GM19452 (cell line): ENCODE data around the gene KIF19.
"Not testable (repeated sequence)": the region's sequence is repeated elsewhere in the genome, so short reads cannot be mapped to it uniquely, and the experiment has no call there.

ENCODE experiments used
- ATAC-seq: cut with Tn5 transposase; IDR thresholded peaks from one replicate; pipeline ENCODE4 v1.9.1; 2021; ENCODE audit not compliant: unreplicated experiment

KIF19 gene

GRCh38 chr17:74325743-74326379, at the start of gene KIF19:
Gene KIF19, plus strand, starts transcription at chr17:74326226. Its CDS starts 124 bp downstream, at chr17:74326350.
- no peak for ATAC-seq

- no peak for ATAC-seq
These were observed 49.5 kb upstream of the KIF19 start for GRCh38 chr17:74276541-74277009.

DNA sequence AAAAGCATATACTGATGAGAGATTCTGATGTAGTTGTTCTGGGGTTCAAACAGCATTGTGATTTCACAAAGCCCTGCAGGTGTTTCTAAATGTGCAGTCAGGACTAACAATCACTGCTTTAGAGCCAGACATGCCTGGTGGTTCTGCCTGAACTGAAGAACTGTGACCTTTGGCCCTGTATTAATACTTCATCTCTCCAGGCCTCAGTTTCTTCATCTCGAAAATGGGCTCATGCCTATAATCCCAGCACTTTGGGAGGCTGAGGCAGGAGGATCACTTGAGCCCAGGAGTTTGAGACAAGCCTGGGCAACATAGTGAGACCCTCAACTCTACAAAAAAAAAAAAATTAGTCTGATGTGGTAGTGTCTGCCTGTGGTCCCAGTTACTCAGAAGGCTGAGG, 48.1 kb upstream of the KIF19 start:
- no peak for ATAC-seq

DNA sequence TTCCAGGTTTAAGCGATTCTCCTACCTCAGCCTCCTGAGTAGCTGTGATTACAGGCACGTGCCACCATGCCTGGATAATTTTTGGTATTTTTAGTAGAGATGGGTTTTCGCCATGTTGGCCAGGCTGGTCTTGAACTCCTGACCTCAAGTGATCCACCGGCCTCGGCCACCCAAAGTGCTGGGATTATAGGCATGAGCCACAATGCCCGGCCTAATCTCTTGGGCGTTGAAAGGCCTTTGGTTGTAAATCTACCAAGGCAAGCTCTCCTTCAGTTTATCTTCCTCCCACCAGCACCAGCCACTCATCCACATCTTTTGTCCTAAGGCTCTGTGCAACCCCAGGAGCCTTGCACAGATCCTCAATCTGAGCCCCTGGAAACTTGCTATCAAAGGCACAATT, 46.4 kb upstream of the KIF19 start:
- not testable (repeated sequence) for ATAC-seq

DNA sequence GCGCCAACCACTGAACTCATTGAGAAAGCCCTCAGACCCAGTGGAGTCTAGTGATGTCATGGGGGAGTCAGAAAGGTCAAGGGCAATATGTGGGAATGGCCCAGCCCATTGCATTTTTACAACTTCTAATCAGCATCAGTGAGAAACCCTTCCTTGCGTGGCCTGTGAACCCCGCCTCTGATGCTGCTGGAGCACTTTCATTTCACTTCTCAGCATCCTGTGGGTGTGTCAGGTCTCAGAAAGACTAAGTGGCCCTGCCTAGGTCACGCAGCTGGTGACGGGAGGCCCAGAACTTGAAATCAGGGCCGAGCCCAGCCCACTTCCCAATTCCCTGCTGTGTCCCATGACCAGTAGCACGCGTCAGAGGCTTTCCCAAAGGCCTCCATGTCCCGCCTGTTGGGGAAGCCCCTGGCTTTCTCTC, 45.9 kb upstream of the KIF19 start:
- ATAC-seq = no peak

DNA sequence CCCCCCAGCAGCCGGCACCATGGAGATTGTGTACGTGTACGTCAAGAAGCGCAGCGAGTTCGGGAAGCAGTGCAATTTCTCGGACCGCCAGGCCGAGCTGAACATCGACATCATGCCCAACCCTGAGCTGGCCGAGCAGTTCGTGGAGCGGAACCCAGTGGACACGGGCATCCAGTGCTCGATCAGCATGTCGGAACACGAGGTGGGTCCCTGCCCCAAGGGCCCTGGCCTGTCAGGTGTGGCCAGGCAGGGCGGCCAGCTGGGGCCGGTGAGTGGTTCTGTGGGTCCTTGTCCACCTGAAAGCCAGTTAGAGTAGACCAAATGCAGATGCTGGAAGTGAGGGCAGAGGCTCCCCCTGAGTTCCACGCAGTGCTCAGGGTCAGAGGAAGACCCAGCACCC, 44.2 kb upstream of the KIF19 start:
- no peak for ATAC-seq

DNA sequence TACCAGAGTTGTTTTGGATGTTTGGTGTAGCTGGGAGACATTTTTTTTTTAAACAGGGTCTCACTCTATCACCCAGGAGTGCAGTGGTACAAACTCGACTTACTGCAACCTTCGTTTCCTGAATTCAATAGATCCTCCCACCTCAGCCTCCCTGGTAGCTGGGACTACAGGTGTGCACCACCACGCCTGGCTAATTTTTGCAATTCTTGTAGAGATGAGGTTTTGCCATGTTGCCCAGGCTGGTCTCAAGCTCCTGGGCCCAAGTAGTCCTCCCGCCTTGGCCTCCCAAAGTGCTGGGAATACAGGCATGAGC, 43.8 kb upstream of the KIF19 start:
- not testable (repeated sequence) for ATAC-seq

DNA sequence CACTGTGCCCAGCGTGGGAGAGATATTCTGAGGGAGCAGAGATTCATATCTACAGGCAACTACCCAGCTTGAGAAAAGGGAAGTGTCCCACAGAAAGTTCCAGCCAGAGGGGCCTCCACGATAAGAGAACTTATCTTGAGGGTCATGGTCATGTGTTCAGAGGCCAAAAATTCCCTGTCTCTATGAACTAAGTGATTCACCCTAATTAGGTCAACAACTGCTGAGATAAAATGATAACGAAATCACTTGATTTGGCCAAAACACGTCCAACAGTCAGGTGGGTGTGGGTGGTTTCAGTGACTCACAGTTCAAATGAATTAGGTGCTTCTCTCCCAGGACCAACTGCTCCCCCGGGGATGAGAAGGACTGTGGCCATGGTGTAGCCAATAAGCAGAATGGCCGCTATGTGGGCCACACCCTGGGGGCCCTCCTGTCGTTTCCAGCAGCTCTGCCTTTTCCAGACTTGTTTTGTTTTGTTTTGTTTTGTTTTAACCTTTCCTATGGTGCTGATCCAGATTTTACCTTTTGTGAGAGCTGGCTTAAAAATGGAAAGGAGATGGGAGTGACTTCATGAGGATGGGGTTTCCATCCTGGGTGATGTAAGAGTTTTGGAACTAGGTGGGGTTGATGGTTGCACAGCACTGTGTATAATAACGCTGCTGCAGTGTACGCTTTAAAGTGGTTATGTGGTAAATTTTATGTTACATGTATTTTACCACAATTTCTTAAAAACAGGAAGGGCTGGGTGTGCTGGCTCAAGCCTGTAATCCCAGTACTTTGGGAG, 43.2 kb upstream of the KIF19 start:
- ATAC-seq = no peak

DNA sequence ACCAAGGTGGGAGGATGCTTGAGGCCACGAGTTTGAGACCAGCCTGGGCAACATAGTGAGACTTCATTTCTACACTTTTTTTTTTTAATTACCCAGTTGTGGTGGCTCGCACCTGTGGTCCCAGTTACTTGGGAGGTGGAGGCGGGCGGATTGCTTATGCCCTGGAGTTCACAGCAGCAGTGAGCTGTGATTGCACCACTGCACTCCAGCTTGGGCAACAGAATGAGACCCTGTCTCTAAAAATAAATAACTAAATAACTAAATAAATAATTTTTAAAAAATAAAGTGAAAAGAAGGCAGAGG, 42.7 kb upstream of the KIF19 start:
- ATAC-seq = no peak

DNA sequence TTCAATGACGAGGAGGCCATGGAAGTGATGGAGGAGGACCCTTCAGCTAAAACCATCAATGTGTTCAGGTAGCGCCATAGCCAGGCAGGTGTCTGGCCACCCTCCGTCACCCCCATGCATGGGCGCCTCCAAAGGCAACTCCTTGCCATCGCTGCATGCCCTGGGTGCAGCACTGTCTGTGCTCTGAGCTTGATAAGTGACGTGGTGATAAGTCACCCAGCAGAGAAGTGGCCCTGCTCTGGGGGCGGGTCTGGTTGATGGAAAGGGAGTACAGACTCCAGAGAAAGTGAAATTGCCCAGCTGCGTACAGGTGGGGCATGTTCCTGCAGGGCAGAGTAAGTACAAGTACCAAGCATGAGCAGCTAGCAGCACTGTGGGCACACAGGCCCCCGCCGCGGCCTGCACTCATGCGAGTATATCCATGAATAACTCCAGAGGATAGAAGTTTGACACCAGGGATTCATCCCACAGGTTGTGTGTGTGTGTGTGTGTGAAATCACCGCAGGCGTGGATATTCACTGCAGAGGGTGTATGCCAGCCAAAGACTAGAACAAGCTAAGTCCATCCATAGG, 38.9 kb upstream of the KIF19 start:
- no peak for ATAC-seq

- no peak for ATAC-seq
These were observed 37.2 kb upstream of the KIF19 start for GRCh38 chr17:74288785-74289184.

GRCh38 chr17:74289688-74290087, 36.3 kb upstream of the KIF19 start:
- ATAC-seq = no peak

GRCh38 chr17:74290340-74290739, 35.7 kb upstream of the KIF19 start:
- no peak for ATAC-seq

DNA sequence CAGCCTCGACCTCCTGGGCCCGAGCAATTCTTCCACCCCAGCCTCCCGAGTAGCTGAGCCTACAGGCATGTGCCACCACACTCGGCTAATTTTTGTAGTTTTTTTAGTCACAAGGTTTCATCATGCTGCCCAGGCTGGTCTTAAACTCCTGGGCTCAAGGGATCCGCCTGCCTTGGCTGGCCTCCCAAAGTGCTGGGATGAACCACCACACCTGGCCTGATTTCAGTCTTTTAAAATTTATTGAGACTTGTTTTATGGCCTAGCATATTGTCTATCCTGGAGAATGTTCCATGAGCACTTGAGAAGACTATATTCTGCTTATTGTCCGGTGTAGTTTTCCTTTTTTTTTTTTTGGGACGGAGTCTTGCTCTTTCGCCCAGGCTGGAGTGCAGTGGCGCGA, 33.5 kb upstream of the KIF19 start:
- no peak for ATAC-seq

GRCh38 chr17:74295625-74296547, 30.1 kb upstream of the KIF19 start:
- ATAC-seq = no peak

DNA sequence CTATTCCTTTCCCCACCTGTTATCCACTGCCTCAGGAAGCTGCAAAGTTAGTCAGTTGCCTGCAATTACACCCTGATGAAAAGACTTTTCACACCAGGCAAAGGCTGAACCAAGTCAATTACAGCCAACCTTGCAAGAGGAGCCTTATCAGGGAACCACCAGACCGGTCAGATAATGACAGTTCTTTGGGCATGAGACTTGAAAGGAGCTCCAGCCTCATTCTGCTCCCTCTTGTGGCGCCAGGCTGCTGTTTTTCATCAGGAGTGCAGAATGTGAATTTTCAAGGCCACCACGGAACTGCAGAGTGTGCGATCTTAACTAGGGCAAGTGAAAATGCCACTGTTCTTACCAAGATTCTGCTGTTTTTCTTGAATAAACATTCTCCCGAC, 29.5 kb upstream of the KIF19 start:
- ATAC-seq = no peak

DNA sequence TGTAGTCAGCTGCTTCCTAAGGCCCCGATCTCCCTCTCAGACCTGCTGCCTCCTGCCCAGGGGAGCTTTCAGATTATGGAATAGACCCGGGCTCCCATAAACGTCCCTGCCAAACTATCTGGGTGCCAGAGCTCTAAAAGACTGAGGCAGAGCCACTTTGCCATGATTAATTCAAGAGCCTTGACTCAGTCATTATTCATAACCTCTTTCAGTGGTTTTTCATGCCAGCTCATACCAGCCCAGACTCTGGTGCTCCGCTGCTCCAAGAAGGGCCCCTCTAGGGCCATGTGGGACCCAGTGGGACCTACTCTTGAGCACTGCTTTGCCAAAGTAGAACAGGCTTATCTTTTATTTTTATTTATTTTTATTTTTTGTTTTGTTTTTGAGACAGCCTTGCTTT, 28.1 kb upstream of the KIF19 start:
- no peak for ATAC-seq

GRCh38 chr17:74298778-74299177, 27.2 kb upstream of the KIF19 start:
- no peak for ATAC-seq

- no peak for ATAC-seq
These were observed 26.6 kb upstream of the KIF19 start for GRCh38 chr17:74299226-74300009.

DNA sequence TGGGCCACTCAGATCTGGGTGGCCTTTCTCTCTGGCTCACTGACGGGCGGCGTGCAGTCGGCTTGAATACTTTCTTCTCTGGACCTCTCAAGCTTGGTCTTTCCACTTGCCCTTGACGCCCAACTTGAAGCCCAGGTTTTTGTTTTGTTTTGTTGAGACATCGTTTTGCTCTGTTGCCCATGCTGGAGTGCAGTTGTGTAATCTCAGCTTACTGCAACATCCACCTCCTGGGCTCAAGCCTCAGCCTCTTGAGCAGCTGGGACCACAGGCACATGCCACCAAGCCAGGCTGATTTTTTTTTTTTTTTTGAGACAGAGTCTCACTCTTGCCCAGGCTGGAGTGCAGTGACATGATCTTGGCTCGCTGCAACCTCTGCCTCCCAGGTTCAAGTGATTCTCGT, 22.7 kb upstream of the KIF19 start:
- no peak for ATAC-seq

DNA sequence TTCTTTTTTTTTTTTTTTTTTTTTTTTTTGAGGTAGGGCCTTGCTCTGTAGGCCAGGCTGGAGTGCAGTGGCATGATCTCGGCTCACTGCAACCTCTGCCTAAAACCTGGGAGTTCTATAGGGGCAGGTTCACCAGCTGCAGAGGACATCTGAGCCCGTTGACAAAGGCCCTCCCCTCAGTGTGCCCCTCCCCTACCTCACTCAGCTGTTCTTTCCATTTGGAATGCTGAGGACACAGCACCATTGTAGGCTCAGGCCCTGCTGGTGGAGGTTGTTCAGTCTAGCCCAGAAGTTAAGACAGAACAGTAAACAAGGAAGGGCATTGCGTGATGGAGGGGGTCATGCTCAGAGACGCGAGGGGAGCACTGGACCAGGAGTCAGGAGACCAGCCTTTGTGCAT, 21.8 kb upstream of the KIF19 start:
- no peak for ATAC-seq
